ENCODE results near the gene IER3IP1. TPM values are rescaled to one million over a fixed set of nuclear protein-coding genes. Genes with fewer than 3 reads are reported as not detected.

IER3IP1 gene
- total and polyA plus RNA-seq, 2 of the 13 experiments (the other 11 are each of a cell fraction or from before 2014, with no cell fraction given) = 18.7 to 26.1 TPM

DNA sequence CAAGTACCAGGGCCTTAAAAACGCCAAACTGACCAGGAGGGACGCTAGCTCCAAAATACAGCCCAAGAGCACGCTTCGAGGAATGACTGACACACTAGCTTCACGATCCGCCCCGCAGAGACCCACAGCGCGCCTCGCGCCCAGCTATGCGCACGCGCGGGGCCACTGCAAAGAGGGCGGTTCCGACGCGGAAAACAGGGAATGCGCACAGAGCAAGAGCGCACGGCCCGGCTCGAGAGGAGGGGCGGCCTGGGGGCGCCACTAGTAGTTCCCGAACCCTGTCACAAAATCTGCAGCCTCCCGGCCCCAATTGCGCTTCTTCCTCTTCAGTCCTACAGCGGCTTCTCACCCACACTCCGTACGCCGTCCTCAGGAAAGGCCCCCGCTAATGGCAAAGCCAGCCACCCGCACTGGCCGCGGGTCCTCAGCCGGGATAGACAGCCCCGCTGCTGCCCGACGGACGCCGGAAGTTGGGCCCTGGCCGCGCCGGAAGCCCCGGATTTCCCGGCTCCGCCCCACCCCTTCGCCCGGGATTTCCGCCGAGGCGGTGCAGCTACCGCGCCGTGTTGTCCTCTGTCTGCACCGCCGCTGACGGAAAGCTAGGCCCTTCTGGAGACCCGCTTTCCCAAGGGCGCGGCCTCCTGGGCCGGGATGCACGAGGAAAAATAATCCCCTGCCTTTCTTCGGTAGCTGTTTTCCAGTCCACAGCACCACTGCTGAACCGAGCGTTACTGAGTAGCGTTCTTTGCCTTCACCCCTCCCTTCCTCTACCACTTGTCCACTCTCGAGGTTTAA, 25.9 kb downstream of the IER3IP1 start, which contains the start of gene HDHD2 (continued):
- TF ChIP-seq GABPA (IDR thresholded peaks at IDR 0.05; ENCODE audit: low read depth, low read length) = peak; percentile 85
- TF ChIP-seq GABPA (CRISPR knock-in tag; IDR thresholded peaks at IDR 0.05; ENCODE audit: low read depth) = peak; percentile 94
- peak; percentile 66; the same call in 1 of the 2 replicates for TF ChIP-seq ZNF230 (CRISPR knock-in tag; IDR thresholded peaks at IDR 0.05)
- TF ChIP-seq TMF1 (CRISPR knock-in tag; IDR thresholded peaks at IDR 0.05; ENCODE audit: low read depth) = no peak
- peak; percentile 9; the same call in 1 of the 2 replicates for TF ChIP-seq ZC3H13 (CRISPR knock-in tag; IDR thresholded peaks at IDR 0.05)
- peak; percentile 94 for TF ChIP-seq ZFY (CRISPR knock-in tag; IDR thresholded peaks at IDR 0.05)
- peak; percentile 29; the same call in 1 of the 2 replicates for TF ChIP-seq ZMYM4 (CRISPR knock-in tag; IDR thresholded peaks at IDR 0.05)
- peak; percentile 82 for TF ChIP-seq ELF4 (CRISPR knock-in tag; IDR thresholded peaks at IDR 0.05; ENCODE audit: borderline replicate concordance)
- TF ChIP-seq ZNF784 (CRISPR knock-in tag; IDR thresholded peaks at IDR 0.05; ENCODE audit: borderline replicate concordance) = peak; percentile 55; the same call in 1 of the 2 replicates
- peak; percentile 91; the same call in 1 of the 2 replicates for TF ChIP-seq KLF12 (CRISPR knock-in tag; IDR thresholded peaks at IDR 0.05; ENCODE audit: borderline replicate concordance)
- TF ChIP-seq KLF15 (CRISPR knock-in tag; IDR thresholded peaks at IDR 0.05; ENCODE audit: borderline replicate concordance) = peak; percentile 11; the same call in 1 of the 2 replicates
- 0 out of 2 replicates have a peak, but pooled peaks have one; percentile 79 for TF ChIP-seq ZNF552 (CRISPR knock-in tag; IDR thresholded peaks at IDR 0.05; ENCODE audit: borderline replicate concordance)
- no peak for TF ChIP-seq ZKSCAN1 (IDR thresholded peaks at IDR 0.05; ENCODE audit: low read length)
- no peak for TF ChIP-seq RBAK (CRISPR knock-in tag; IDR thresholded peaks at IDR 0.05)
- no peak; the same call in 1 of the 2 replicates for TF ChIP-seq SRY (CRISPR knock-in tag; IDR thresholded peaks at IDR 0.05)
- TF ChIP-seq CEBPB (IDR thresholded peaks at IDR 0.05; ENCODE audit: borderline replicate concordance, low read depth, low read length) = no peak
- 0 out of 2 replicates have a peak, but pooled peaks have one; percentile 35 for TF ChIP-seq ZNF576 (CRISPR knock-in tag; IDR thresholded peaks at IDR 0.05)
- TF ChIP-seq KDM4B (CRISPR knock-in tag; IDR thresholded peaks at IDR 0.05) = no peak; the same call in 1 of the 2 replicates
- TF ChIP-seq PLRG1 (conservative IDR thresholded peaks at IDR 0.05) = no peak
- peak; percentile 60; the same call in 1 of the 2 replicates for TF ChIP-seq ZNF232 (CRISPR knock-in tag; IDR thresholded peaks at IDR 0.05; ENCODE audit: borderline replicate concordance)
- TF ChIP-seq, protein P1, sequence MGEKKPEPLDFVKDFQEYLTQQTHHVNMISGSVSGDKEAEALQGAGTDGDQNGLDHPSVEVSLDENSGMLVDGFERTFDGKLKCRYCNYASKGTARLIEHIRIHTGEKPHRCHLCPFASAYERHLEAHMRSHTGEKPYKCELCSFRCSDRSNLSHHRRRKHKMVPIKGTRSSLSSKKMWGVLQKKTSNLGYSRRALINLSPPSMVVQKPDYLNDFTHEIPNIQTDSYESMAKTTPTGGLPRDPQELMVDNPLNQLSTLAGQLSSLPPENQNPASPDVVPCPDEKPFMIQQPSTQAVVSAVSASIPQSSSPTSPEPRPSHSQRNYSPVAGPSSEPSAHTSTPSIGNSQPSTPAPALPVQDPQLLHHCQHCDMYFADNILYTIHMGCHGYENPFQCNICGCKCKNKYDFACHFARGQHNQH (CRISPR knock-in tag; IDR thresholded peaks at IDR 0.05) = peak; percentile 83
- TF ChIP-seq ZNF343 (CRISPR knock-in tag; IDR thresholded peaks at IDR 0.05) = no peak
- TF ChIP-seq HOXA7 (CRISPR knock-in tag; IDR thresholded peaks at IDR 0.05) = no peak
- TF ChIP-seq, protein P2, sequence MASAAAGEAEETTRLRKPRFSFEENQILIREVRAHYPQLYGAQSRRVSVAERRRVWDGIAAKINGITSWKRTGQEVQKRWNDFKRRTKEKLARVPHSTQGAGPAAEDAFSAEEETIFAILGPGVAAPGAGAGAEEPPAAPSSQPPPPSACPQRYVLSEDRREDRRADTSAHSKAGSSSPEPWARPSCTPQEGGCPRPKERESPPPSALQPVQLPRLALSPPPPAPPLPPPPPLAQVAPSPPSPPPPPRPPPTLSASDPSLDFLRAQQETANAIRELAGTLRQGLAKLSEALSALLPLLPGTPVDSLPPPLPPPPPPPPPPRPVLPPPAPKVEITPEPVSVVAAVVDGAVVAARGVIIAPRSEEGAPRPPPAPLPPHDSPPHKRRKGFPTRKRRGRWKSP (CRISPR knock-in tag; IDR thresholded peaks at IDR 0.05) = peak; percentile 64
- TF ChIP-seq HMGA1 (CRISPR knock-in tag; conservative IDR thresholded peaks at IDR 0.05) = no peak
- no peak for TF ChIP-seq MAFK (conservative IDR thresholded peaks at IDR 0.05 in 1 of 2, IDR thresholded peaks at IDR 0.05 in 1 of 2; ENCODE audit: low read length in 2 of 2)
- TF ChIP-seq ISL2 (CRISPR knock-in tag; IDR thresholded peaks at IDR 0.05) = peak; percentile 6; the same call in 1 of the 2 replicates
